ACC112 (cell line): ENCODE results near the gene MAGIX.

Experiments used
- H2AFZ ChIP-seq: fragments of 200-600 bp; sonication (generic); one replicate; pipeline ENCODE4 v1.6.0; 2017; ENCODE audit warnings: antibody characterized with exemption, low read length; ENCODE audit not compliant: unreplicated experiment
- H3K27ac ChIP-seq: fragments of 200-600 bp; sonication (generic); 2 replicates; pipeline ENCODE4 v1.5.1; 2014; ENCODE audit warnings: low read depth, mild to moderate bottlenecking, antibody characterized with exemption, low read length, moderate library complexity
- H3K27me3 ChIP-seq: fragments of 200-600 bp; sonication (generic); 2 replicates; pipeline ENCODE4 v1.6.1; 2014; ENCODE audit warnings: mild to moderate bottlenecking, antibody characterized with exemption, low read length, moderate library complexity, mixed read lengths; ENCODE audit not compliant: insufficient read depth
- H3K36me3 ChIP-seq: fragments of 200-600 bp; sonication (generic); 2 replicates; pipeline ENCODE4 v1.6.1; 2016; ENCODE audit warnings: mild to moderate bottlenecking, antibody characterized with exemption, low read length, moderate library complexity, mixed read lengths; ENCODE audit not compliant: insufficient read depth
- H3K4me1 ChIP-seq: fragments of 200-600 bp; sonication (generic); one replicate; pipeline ENCODE4 v1.6.1; 2016; ENCODE audit warnings: low read length, mixed read lengths; ENCODE audit not compliant: insufficient read depth, unreplicated experiment, control insufficient read depth
- H3K4me3 ChIP-seq: fragments of 200-600 bp; sonication (generic); 2 replicates; pipeline ENCODE4 v1.5.1; 2014; ENCODE audit warnings: mild to moderate bottlenecking, low read depth, low read length
- H3K79me2 ChIP-seq: fragments of 200-600 bp; sonication (generic); one replicate; pipeline ENCODE4 v1.6.0; 2016; ENCODE audit warnings: low read length; ENCODE audit not compliant: control insufficient read depth, unreplicated experiment, insufficient read depth

The MAGIX gene

DNA sequence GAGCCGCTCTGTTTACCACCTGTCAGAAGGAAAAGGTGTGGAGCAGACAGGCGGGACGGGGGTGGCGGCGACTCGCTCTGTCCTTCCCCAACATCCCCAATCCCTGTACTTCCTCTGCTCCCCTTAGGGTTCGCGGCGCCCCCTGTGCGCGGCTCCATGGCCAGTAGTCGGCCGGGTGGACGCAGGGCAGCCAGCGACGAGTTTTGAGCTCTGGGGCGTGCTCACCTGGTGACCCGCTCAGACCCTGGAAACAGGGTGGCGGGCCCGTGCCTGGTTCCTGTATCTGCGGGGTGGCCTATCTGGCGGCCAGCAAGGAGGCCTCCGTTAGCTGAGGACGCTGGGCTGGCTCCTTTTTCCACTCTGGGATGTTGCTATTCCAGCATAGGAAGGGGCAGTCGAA is 5.4 kb upstream of the MAGIX start:
- no peaks in the 10 kb centered on the region for H3K36me3 ChIP-seq
- no peak overlapping the region for H3K27ac ChIP-seq
- H2AFZ ChIP-seq, result no peak overlapping the region
- no peak overlapping the region for H3K4me3 ChIP-seq
- no peaks in the 10 kb centered on the region for H3K4me1 ChIP-seq
- H3K27me3 ChIP-seq, result no peaks in the 10 kb centered on the region
- H3K79me2 ChIP-seq, result no peaks in the 10 kb centered on the region

- H3K27ac ChIP-seq, result no peak overlapping the region
- H3K27me3 ChIP-seq, result no peaks in the 10 kb centered on the region
- no peaks in the 10 kb centered on the region for H3K36me3 ChIP-seq
- H3K79me2 ChIP-seq, result no peaks in the 10 kb centered on the region
- no peak overlapping the region for H2AFZ ChIP-seq
- no peaks in the 10 kb centered on the region for H3K4me1 ChIP-seq
- H3K4me3 ChIP-seq, result no peak overlapping the region
Observed at GRCh38 chrX:49160908-49161307, 1.6 kb upstream of the MAGIX start.

DNA sequence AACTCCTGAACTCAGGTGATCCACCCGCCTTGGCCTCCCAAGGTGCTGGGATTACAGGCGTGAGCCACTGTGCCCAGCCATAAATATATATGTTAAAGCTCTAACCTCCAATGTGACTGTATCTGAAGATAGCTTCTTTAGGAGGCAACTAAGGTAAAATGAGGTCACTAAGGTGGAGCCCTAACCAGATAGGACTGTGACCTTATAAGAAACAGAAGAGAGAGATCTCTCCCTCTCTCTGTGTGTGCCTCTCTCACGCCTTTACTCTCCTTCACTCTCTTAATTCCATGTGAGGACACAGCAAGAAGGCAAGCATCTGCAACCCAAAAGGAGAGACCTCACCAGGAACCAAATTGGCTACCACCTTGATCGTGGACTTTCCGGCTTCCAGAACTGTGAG is 926 bp upstream of the MAGIX start:
- Histone ChIP-seq H3K36me3 (no peaks in the 10 kb centered on the region), H3K27me3 (no peaks in the 10 kb centered on the region), H3K27ac (no peak overlapping the region), H3K4me1 (no peaks in the 10 kb centered on the region), H3K4me3 (no peak overlapping the region), H3K79me2 (no peaks in the 10 kb centered on the region), H2AFZ (no peak overlapping the region)

GRCh38 chrX:49163555-49164419 is 1.2 kb downstream of the MAGIX start:
- H3K27ac ChIP-seq, result peak overlapping the region; percentile 65

GRCh38 chrX:49164589-49165360 is 2.2 kb downstream of the MAGIX start:
- H3K27ac ChIP-seq, result no peak overlapping the region
- H3K79me2 ChIP-seq, result no peaks in the 10 kb centered on the region
- no peaks in the 10 kb centered on the region for H3K4me1 ChIP-seq
- no peak overlapping the region for H2AFZ ChIP-seq
- H3K36me3 ChIP-seq, result no peaks in the 10 kb centered on the region
- H3K27me3 ChIP-seq, result no peaks in the 10 kb centered on the region
- no peak overlapping the region for H3K4me3 ChIP-seq

More at GRCh38 chrX:49163555-49164419, 1.2 kb downstream of the MAGIX start:
- H2AFZ ChIP-seq, result peak overlapping the region; percentile 83
- H3K4me1 ChIP-seq, result no peaks in the 10 kb centered on the region
- peak overlapping the region; percentile 74 for H3K4me3 ChIP-seq
- no peaks in the 10 kb centered on the region for H3K36me3 ChIP-seq
- no peaks in the 10 kb centered on the region for H3K79me2 ChIP-seq
- no peaks in the 10 kb centered on the region for H3K27me3 ChIP-seq

DNA sequence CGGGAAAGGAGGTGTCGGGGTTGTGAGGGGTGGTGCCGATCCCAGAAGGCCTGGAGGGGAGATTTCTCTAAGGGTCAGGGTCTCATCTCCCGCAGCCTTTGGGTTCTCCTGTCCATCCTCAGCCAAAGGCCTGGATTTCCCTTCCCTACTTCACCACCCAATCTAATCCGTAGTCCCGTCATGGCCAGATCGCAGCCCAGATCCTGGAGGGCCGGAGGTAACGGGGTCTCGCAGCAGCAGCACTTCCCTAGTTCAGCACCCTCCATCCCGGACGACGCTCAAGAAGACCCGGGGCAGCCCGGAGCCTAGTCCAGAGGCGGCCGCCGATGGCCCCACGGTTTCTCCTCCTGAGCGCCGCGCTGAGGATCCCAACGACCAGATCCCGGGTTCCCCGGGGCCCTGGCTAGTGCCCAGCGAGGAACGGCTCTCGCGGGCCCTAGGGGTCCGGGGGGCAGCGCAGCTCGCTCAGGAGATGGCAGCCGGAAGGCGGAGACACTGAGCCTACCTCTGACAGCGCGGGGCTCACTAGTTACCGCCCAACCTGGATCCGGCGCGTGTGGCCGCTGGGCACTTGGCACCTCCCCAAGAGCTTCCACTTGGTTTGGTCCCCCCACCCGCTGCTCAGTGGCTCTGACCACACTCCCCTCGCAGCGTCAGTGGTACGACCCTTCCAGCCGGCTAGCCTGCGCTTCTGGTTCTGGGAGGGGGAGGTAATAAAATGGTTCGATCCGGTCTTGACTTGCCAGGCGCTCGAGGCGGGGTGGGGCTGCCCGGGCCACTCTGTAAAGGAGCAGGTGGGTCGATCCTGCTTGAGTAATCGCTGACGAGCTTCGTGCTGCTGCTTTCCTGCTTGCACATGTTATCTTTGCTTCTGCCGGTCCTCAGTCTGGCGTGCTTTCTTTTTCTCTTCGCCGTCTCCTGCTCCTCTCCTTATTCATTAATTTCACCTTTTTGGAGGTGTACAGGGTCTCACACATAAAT is 3.6 kb downstream of the MAGIX start:
- peak overlapping the region; percentile 97 for H3K27ac ChIP-seq
- H3K36me3 ChIP-seq, result no peaks in the 10 kb centered on the region
- H2AFZ ChIP-seq, result no peak overlapping the region
- no peaks in the 10 kb centered on the region for H3K79me2 ChIP-seq
- H3K4me3 ChIP-seq, result peak overlapping the region; percentile 84
- no peaks in the 10 kb centered on the region for H3K4me1 ChIP-seq
- no peaks in the 10 kb centered on the region for H3K27me3 ChIP-seq

DNA sequence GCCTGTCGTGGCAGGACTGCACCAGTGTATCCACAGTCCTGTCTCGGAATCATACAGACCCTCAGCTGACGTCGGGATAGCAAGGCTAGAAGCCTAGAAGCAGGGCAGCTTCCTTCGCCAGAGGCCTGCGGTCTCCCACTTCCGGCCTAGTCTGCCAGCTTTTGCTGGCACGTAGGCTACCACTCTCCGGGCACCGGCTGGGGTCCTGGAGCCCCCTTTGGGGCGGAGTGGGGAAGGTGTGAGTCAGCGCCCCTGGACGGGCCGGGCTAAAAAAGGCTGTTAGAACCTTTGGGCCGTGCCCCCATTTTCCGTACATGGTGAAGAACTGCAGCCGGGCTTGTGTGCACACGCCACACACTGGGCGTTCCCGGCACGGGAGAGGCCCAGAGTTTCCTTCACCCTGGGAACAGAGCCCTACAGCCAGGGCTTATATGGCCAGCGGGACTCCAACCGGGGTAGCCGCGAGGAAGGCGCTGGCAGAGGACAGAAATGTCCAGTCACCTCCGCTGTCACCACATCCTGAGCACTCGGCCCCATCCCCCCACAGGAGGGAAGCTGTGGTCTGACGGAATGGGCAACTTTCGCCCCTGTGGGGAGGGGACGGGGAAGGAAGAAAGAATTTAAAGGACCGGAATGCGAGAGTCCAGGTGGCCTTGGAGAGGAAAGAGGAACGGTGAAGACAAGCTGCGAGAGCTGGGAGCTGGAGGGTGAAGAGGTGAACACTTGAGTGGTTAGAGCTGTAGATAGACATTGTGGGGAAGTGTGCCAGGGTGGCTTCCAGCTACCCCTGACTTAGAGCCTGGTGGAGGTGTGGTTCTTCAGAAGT is 4.6 kb downstream of the MAGIX start:
- no peaks in the 10 kb centered on the region for H3K36me3 ChIP-seq

DNA sequence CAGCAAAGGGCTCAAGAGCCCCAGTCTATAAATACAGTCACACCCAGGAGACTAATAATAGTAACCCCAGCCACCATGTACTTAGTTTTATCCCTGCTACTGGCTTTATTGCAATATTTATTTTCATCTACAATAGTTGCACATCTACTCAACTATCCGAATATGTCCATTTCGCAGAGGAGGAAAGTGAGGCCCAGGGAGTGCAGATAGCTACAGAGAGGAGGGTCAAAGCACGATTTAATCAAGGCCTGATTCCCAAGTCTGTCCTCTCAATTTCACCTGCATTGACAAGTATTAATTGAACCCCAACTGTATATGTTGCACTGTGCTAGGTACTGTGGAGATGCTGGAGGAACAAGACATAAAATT is 5.2 kb downstream of the MAGIX start:
- Histone ChIP-seq H3K4me1 (no peaks in the 10 kb centered on the region), H3K27me3 (no peaks in the 10 kb centered on the region), H3K4me3 (peak overlapping the region; percentile 84), H2AFZ (no peak overlapping the region), H3K27ac (peak overlapping the region; percentile 97), H3K79me2 (peaks cover 4% of the 10 kb centered on the region), H3K36me3 (no peaks in the 10 kb centered on the region)

More for the DNA sequence above, 4.6 kb downstream of the MAGIX start:
- Histone ChIP-seq H3K4me1 (no peaks in the 10 kb centered on the region), H3K4me3 (peak overlapping the region; percentile 84), H3K27ac (peak overlapping the region; percentile 97), H3K79me2 (no peaks in the 10 kb centered on the region), H2AFZ (no peak overlapping the region), H3K27me3 (no peaks in the 10 kb centered on the region)

DNA sequence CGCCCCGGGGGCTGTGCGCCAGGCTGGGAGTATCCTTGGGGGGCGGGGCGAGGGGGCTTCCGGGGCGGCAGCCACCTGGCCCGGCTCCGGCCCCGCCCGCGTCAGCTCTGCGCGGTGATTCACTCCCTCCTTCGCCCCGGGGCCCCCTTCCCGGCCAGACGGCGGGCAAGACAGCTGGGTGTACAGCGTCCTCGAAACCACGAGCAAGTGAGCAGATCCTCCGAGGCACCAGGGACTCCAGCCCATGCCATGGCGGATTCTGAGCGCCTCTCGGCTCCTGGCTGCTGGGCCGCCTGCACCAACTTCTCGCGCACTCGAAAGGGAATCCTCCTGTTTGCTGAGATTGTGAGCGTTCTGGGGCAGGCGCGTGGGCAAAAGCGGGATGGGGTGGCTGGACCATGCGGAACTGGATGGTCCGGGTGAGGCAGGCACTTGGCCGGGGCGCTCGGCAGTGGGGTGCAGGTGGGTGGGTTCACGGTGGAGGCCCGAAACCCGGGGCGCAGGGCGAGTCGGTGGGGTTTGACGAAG is 9.3 kb downstream of the MAGIX start, which contains the start of gene PLP2:
Gene PLP2, plus strand, starts transcription at position 147 of the 528 bp plus-strand sequence. Its CDS starts 103 bp downstream, at position 250.
- Histone ChIP-seq H3K36me3 (no peaks in the 10 kb centered on the region), H3K4me3 (peak within 1 kb of the TSS; percentile 97), H2AFZ (no peak within 1 kb of the TSS), H3K79me2 (peaks cover 14% of the 10 kb centered on the region), H3K4me1 (peaks cover 7% of the 10 kb centered on the region), H3K27ac (peak within 1 kb of the TSS; percentile 74), H3K27me3 (no peaks in the 10 kb centered on the region)
